ENCODE measurements around the gene SPAG17. TPM values are rescaled to one million over a fixed set of nuclear protein-coding genes. Genes with fewer than 3 reads are reported as not detected.

The SPAG17 gene
- total RNA-seq, 2 donors from 2014 or later = 1.6 TPM; not detected in 1

DNA sequence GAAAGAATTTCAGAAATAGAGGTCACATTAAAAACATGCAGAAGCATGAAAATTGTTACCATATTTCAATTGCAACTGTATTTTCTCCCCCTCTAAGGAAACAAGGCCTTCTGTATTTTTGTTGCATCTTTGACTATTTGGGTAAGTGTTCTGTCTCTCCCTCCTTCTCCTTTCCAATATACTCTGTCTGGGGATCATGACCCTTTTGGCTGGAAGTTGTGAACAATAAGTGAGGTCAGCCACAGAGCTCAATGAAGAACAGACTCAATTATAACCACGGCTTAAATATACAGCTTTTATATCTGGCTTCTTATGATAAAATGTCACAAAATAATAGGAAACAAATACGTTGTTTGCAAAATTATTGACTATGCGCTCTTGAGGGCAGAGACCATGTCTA lies 47.1 kb downstream of the SPAG17 start:
- Histone ChIP-seq H3K27ac (no peak overlapping the region), H3K27me3 (no peaks in the 10 kb centered on the region), H3K4me3 (no peak overlapping the region), H3K36me3 (replicated peaks in 1 of 2; ENCODE audit: insufficient read depth in 1 of 2, low read depth in 2 of 2) (no peaks in the 10 kb centered on the region), H3K9me3 (no peaks in the 10 kb centered on the region), H3K4me1 (no peaks in the 10 kb centered on the region)
- 84 to 92% methylated on average over 3 of the region's 3 CpGs for WGBS, 2 donors
- intact Hi-C loops (cut with DNase I) = no loop called here
- DNase-seq = no peak
- no peak for TF ChIP-seq POLR2A (IDR thresholded peaks at IDR 0.05)
- TF ChIP-seq, protein P1, sequence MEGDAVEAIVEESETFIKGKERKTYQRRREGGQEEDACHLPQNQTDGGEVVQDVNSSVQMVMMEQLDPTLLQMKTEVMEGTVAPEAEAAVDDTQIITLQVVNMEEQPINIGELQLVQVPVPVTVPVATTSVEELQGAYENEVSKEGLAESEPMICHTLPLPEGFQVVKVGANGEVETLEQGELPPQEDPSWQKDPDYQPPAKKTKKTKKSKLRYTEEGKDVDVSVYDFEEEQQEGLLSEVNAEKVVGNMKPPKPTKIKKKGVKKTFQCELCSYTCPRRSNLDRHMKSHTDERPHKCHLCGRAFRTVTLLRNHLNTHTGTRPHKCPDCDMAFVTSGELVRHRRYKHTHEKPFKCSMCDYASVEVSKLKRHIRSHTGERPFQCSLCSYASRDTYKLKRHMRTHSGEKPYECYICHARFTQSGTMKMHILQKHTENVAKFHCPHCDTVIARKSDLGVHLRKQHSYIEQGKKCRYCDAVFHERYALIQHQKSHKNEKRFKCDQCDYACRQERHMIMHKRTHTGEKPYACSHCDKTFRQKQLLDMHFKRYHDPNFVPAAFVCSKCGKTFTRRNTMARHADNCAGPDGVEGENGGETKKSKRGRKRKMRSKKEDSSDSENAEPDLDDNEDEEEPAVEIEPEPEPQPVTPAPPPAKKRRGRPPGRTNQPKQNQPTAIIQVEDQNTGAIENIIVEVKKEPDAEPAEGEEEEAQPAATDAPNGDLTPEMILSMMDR (IDR thresholded peaks at IDR 0.05) = no peak
- no peak for ATAC-seq

DNA sequence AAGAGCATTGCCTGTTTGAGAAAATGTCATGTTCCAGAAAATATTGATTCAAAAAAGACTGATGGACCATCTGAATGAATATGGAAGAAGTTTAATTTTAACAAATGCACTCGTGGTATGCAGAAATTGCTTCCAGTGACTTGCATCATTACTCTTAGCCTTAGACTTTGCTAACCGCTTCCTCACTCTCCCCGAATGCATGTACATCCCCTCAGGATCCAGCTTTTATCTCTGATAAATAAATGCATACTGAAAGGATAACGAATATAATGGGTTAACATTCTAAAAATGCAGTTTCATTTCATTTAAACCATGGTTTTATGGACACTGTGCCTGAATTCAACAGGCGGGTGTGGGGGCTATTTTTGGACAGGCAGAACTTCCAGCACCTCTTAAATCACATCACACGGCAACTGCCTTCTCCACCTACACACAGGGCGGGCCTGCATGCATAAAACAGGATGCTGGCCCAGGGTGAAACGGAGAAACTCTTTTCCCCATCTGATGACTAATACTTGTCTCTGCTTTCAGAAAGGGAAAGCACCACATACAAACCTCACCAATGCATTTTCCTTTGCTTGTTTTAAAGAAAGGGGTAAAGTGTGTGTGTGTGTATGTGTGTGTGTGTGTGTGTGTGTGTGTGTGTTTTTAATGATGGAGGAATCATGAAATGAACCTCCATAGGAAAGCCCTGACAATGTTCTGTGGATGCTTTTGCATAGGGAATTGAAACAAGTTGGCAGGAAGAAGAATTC lies 48.7 kb downstream of the SPAG17 start:
- DNase-seq (no peak), ATAC-seq (peak; percentile 30)
- intact Hi-C loops (cut with DNase I) = no loop called here
- Histone ChIP-seq H3K27me3 (no peaks in the 10 kb centered on the region), H3K36me3 (replicated peaks in 1 of 2; ENCODE audit: insufficient read depth in 1 of 2, low read depth in 2 of 2) (no peaks in the 10 kb centered on the region), H3K27ac (no peak overlapping the region), H3K4me3 (no peak overlapping the region), H3K4me1 (no peaks in the 10 kb centered on the region), H3K9me3 (no peaks in the 10 kb centered on the region)
- 51 to 61% methylated on average over 8 of the region's 8 CpGs for WGBS, 2 donors
- TF ChIP-seq POLR2A (IDR thresholded peaks at IDR 0.05) = no peak
- TF ChIP-seq, protein P1 (IDR thresholded peaks at IDR 0.05) = no peak

DNA sequence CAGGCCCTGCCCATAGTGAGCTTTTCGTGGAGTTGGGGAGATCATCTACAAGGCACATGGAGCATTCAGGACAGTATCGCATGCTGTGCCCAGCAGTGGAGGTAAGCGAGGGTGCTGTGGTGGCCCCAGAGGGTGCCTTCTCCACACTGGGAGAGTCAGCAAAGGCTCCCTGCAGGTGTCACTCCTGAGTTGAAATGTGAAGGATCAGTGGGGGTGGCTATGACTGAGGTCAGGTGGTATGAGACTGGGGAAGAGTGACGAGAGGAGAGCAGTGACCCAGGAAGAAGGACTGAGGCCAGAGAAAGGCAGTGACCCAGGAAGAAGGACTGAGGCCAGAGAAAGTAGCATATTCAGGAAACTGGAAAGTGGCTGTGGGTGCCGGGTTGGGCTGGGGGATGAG lies 53.0 kb downstream of the SPAG17 start:
- Histone ChIP-seq H3K36me3 (replicated peaks in 1 of 2; ENCODE audit: insufficient read depth in 1 of 2, low read depth in 2 of 2) (no peaks in the 10 kb centered on the region), H3K4me1 (no peaks in the 10 kb centered on the region), H3K27me3 (no peaks in the 10 kb centered on the region), H3K4me3 (no peak overlapping the region), H3K27ac (no peak overlapping the region), H3K9me3 (no peaks in the 10 kb centered on the region)
- ATAC-seq (no peak), DNase-seq (no peak)
- TF ChIP-seq, protein P1 (IDR thresholded peaks at IDR 0.05) = no peak
- TF ChIP-seq POLR2A (IDR thresholded peaks at IDR 0.05) = no peak
- 92 to 97% methylated on average over 5 of the region's 5 CpGs for WGBS, 2 donors
- intact Hi-C loops (cut with DNase I) = no loop called here

DNA sequence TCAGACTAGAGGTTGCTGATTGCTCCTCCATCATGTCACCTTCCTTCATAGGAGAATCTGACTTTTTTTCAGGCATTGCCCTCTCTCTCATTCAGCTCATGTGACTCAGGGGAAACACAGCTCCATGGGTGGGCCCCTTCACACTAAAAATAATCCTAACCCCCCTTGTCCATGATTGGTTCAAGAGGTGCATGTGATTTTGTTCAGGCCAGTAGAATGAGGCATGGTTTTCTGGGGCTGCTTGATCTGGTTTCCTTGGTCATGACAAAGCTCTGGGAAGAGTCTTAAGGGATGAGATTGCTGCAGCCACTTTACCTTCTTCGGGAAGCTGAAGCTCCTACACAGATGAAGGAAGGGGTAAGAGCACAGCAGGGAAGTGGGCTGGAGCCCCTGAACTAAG lies 56.3 kb downstream of the SPAG17 start:
- ATAC-seq (no peak), DNase-seq (no peak)
- no peaks in the 10 kb centered on the region for H3K27me3 ChIP-seq
- no peaks in the 10 kb centered on the region for H3K4me1 ChIP-seq
- intact Hi-C loops (cut with DNase I) = no loop called here
- H3K27ac ChIP-seq = no peak overlapping the region
- 83 to 91% methylated on average over 1 of the region's 1 CpG for WGBS, 2 donors
- H3K4me3 ChIP-seq = no peak overlapping the region
- H3K9me3 ChIP-seq = no peaks in the 10 kb centered on the region
- TF ChIP-seq, protein P1 (IDR thresholded peaks at IDR 0.05) = no peak
- no peak for TF ChIP-seq POLR2A (IDR thresholded peaks at IDR 0.05)
- H3K36me3 ChIP-seq (replicated peaks in 1 of 2; ENCODE audit: insufficient read depth in 1 of 2, low read depth in 2 of 2) = no peaks in the 10 kb centered on the region

DNA sequence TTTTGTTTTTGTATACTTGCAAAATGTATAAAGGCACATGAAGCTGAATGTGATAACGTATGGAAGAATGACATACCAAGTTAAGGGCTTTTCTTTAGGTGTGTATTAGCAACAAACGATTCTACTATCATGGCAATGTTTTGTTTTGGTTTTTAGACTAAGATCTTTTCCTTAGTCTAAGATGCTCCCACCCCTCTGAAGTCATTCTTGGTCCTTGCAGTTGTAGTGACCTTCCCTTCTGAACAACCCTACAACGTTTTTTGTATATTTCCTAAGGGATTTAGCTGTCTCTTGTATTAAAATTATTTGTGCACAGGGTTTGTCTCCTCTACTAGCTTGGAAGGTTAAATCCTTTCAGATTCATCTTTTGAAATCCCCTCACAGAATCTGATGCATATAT lies 61.0 kb downstream of the SPAG17 start:
- intact Hi-C loops (cut with DNase I) = no loop called here
- 82% methylated on average over 3 of the region's 3 CpGs for WGBS, 2 donors
- Histone ChIP-seq H3K36me3 (replicated peaks in 1 of 2; ENCODE audit: insufficient read depth in 1 of 2, low read depth in 2 of 2) (no peaks in the 10 kb centered on the region), H3K4me1 (peaks cover 21% of the 10 kb centered on the region), H3K9me3 (no peaks in the 10 kb centered on the region), H3K27me3 (no peaks in the 10 kb centered on the region), H3K4me3 (no peak overlapping the region), H3K27ac (no peak overlapping the region)
- DNase-seq (no peak), ATAC-seq (no peak)
- TF ChIP-seq, protein P1 (IDR thresholded peaks at IDR 0.05) = no peak
- TF ChIP-seq POLR2A (IDR thresholded peaks at IDR 0.05) = no peak

All from body of pancreas (tissue), 4 donors.